Measurements from ENCODE around the gene KHDRBS2. TPM values are rescaled to one million over a fixed set of nuclear protein-coding genes. Genes with fewer than 3 reads are reported as not detected.

Gene KHDRBS2
- total RNA-seq, 1 donor from 2014 or later = not detected

GRCh38 chr6:62236784-62237183 is 49.2 kb downstream of the KHDRBS2 start:
- no peaks in the 10 kb centered on the region for H3K4me1 ChIP-seq
- H3K27ac ChIP-seq = no peak overlapping the region
- intact Hi-C loops (cut with DNase I) = no loop called here
- no peaks in the 10 kb centered on the region for H3K9me3 ChIP-seq
- no peaks in the 10 kb centered on the region for H3K36me3 ChIP-seq
- no peaks in the 10 kb centered on the region for H3K27me3 ChIP-seq
- no peak for TF ChIP-seq CTCF (IDR thresholded peaks at IDR 0.05)
- no peak for DNase-seq (ENCODE audit: low spot score in 2 of 2)
- no peak overlapping the region for H3K4me3 ChIP-seq

GRCh38 chr6:62229231-62229630 is 56.8 kb downstream of the KHDRBS2 start:
- no peaks in the 10 kb centered on the region for H3K4me1 ChIP-seq
- H3K27me3 ChIP-seq = no peaks in the 10 kb centered on the region
- no peaks in the 10 kb centered on the region for H3K9me3 ChIP-seq
- H3K27ac ChIP-seq = no peak overlapping the region
- intact Hi-C loops (cut with DNase I) = no loop called here
- H3K36me3 ChIP-seq = no peaks in the 10 kb centered on the region
- DNase-seq (ENCODE audit: low spot score in 2 of 2) = no peak
- H3K4me3 ChIP-seq = no peak overlapping the region
- no peak for TF ChIP-seq CTCF (IDR thresholded peaks at IDR 0.05)

- H3K4me1 ChIP-seq = no peaks in the 10 kb centered on the region
- H3K4me3 ChIP-seq = no peak overlapping the region
- no peaks in the 10 kb centered on the region for H3K36me3 ChIP-seq
- no peak for TF ChIP-seq CTCF (IDR thresholded peaks at IDR 0.05)
- DNase-seq (ENCODE audit: low spot score in 2 of 2) = no peak
- no peak overlapping the region for H3K27ac ChIP-seq
- intact Hi-C loops (cut with DNase I) = no loop called here
- no peaks in the 10 kb centered on the region for H3K27me3 ChIP-seq
- no peaks in the 10 kb centered on the region for H3K9me3 ChIP-seq
Observed at GRCh38 chr6:62217866-62218265, 68.2 kb downstream of the KHDRBS2 start.

- Histone ChIP-seq H3K27me3 (no peaks in the 10 kb centered on the region), H3K4me1 (no peaks in the 10 kb centered on the region), H3K4me3 (no peak overlapping the region), H3K36me3 (no peaks in the 10 kb centered on the region), H3K9me3 (no peaks in the 10 kb centered on the region), H3K27ac (no peak overlapping the region)
- intact Hi-C loops (cut with DNase I) = no loop called here
- no peak for DNase-seq (ENCODE audit: low spot score in 2 of 2)
- TF ChIP-seq CTCF (IDR thresholded peaks at IDR 0.05) = no peak
Observed at GRCh38 chr6:62202078-62202477, 83.9 kb downstream of the KHDRBS2 start.

- Histone ChIP-seq H3K27ac (no peak overlapping the region), H3K36me3 (no peaks in the 10 kb centered on the region), H3K4me1 (no peaks in the 10 kb centered on the region), H3K27me3 (no peaks in the 10 kb centered on the region), H3K4me3 (no peak overlapping the region), H3K9me3 (no peaks in the 10 kb centered on the region)
- no peak for TF ChIP-seq CTCF (IDR thresholded peaks at IDR 0.05)
- no peak for DNase-seq (ENCODE audit: low spot score in 2 of 2)
- intact Hi-C loops (cut with DNase I) = no loop called here
Observed at GRCh38 chr6:62192593-62192992, 93.4 kb downstream of the KHDRBS2 start.

- intact Hi-C loops (cut with DNase I) = no loop called here
- H3K4me3 ChIP-seq = no peak overlapping the region
- no peak for TF ChIP-seq CTCF (IDR thresholded peaks at IDR 0.05)
Observed at GRCh38 chr6:62175195-62175594, 110.8 kb downstream of the KHDRBS2 start.

More at GRCh38 chr6:62175195-62175594, 110.8 kb downstream of the KHDRBS2 start:
- Histone ChIP-seq H3K27me3 (no peaks in the 10 kb centered on the region), H3K9me3 (no peaks in the 10 kb centered on the region), H3K4me1 (no peaks in the 10 kb centered on the region), H3K27ac (no peak overlapping the region), H3K36me3 (no peaks in the 10 kb centered on the region)
- DNase-seq (ENCODE audit: low spot score in 2 of 2) = no peak

All from ascending aorta (tissue), 2 donors.